Spleen (tissue), 11 donors: ENCODE data around the gene MAP4K4. TPM values are rescaled to one million over a fixed set of nuclear protein-coding genes. Genes with fewer than 3 reads are reported as not detected.

Source experiments
- DNase-seq: peaks from one replicate; pipeline ENCODE4 v3.0.0-alpha.2; 2020
- H3K27ac ChIP-seq, 8 donors: fragments of 200-600 bp; sonication (generic) in 7 of 8; 1 replicate in 4 of 8; 2 replicates in 4 of 8; pipeline versions ENCODE4 v1.5.0 to v1.8.0; 2016 to 2021; ENCODE audit warnings: inconsistent platforms in 4 of 8, mild to moderate bottlenecking in 4 of 8, moderate library complexity in 1 of 8
- H3K27me3 ChIP-seq, 7 donors: fragments of 200-600 bp; sonication (generic) in 6 of 7; replicated peaks in 1 of 7; 1 replicate in 4 of 7; 2 replicates in 3 of 7; pipeline versions ENCODE4 v1.5.0 to v1.8.0; 2016 to 2021; ENCODE audit warnings: inconsistent platforms in 3 of 7, mild to moderate bottlenecking in 1 of 7
- H3K36me3 ChIP-seq, 6 donors: fragments of 200-600 bp; sonication (generic) in 5 of 6; 1 replicate in 4 of 6; 2 replicates in 2 of 6; pipeline versions ENCODE4 v1.5.0 to v1.8.0; 2016 to 2021; ENCODE audit warnings: inconsistent platforms in 2 of 6
- H3K4me1 ChIP-seq, 6 donors: fragments of 200-600 bp; sonication (generic) in 5 of 6; 1 replicate in 3 of 6; 2 replicates in 3 of 6; pipeline versions ENCODE4 v1.5.0 to v1.8.0; 2016 to 2021; ENCODE audit warnings: inconsistent platforms in 3 of 6
- H3K4me3 ChIP-seq, 8 donors: fragments of 200-600 bp; sonication (generic) in 7 of 8; 1 replicate in 4 of 8; 2 replicates in 4 of 8; pipeline versions ENCODE4 v1.5.0 to v1.8.0; 2016 to 2021; ENCODE audit warnings: inconsistent platforms in 4 of 8, mild to moderate bottlenecking in 4 of 8, moderate library complexity in 2 of 8
- H3K9me3 ChIP-seq, 8 donors: fragments of 200-600 bp; sonication (generic) in 7 of 8; 1 replicate in 4 of 8; 2 replicates in 4 of 8; pipeline versions ENCODE4 v1.5.0 to v1.8.0; 2016 to 2021; ENCODE audit warnings: inconsistent platforms in 4 of 8
- CTCF ChIP-seq, 11 experiments: fragments of 200-600 bp in 7 of 11; fragments of 450-650 bp in 4 of 11; sonication (generic) in 4 of 11; IDR thresholded peaks in 8 of 11; conservative IDR thresholded peaks in 3 of 11; 1 replicate in 7 of 11; 2 replicates in 4 of 11; pipeline versions ENCODE4 v1.4.0 to v1.8.0; 2016 to 2021; ENCODE audit warnings: antibody characterized with exemption in 11 of 11, inconsistent platforms in 4 of 11, mild to moderate bottlenecking in 1 of 11
- POLR2A ChIP-seq, 3 donors: fragments of 450-650 bp; IDR thresholded peaks; one replicate each; pipeline ENCODE4 v1.5.1; 2017; ENCODE audit warnings: antibody characterized with exemption in 3 of 3, mild to moderate bottlenecking in 1 of 3
- POLR2AphosphoS5 ChIP-seq, 3 donors: sonication (generic); formaldehyde crosslinking; IDR thresholded peaks; one replicate each; pipeline ENCODE4 v1.5.1; 2017; ENCODE audit warnings: antibody characterized with exemption in 3 of 3
- WGBS, 5 donors: extraction: QIAGEN DNeasy Blood & Tissue Kit in 3 of 5; methylation state at CpG; one replicate each; pipeline versions ENCODE4 v1.1.5 to v1.1.7; 2013 to 2018; 5-methylcytosine and 5-hydroxymethylcytosine counted together
- intact Hi-C: fragments of 100-400 bp; cut with DNase I; formaldehyde crosslinking; loops from one replicate; pipeline ENCODE4 v1.15.0; 2023; ENCODE audit warnings: low total_unique reads
- polyA plus RNA-seq, 3 donors: library from polyadenylated mRNA; stranded (reverse); fragments of 200-250 nt; gene quantifications; one replicate each; pipeline ENCODE4 v1.2.1, GENCODE V29; 2013
- total RNA-seq, 7 donors: library from RNA; depleted of rRNA in 3 of 7; stranded (reverse); fragments of >200 nt in 3 of 7; fragmentation: NEBNext Ultra II Directional in 4 of 7; extraction: Animal tissue kit (Norgen Biotek cat#: 25700) in 4 of 7; gene quantifications; one replicate each; pipeline versions ENCODE4 v1.1.0 to v1.2.1, GENCODE V29; 2016 to 2021
- donor health status: healthy with polysubstance abuse.
- donor health status: DM: no; HTN: no; CAD: no; lungs with moderate emphysema.
- donor health status: DM: no; HTN: no; CAD: no.
- donor health status: Bipolar disorder and iron deficiency.
- donor health status: healthy.
- donor health status: DM: no; HTN: no; CAD: no.
- donor health status: DM: yes; HTN: yes; CAD: no.

The MAP4K4 gene
- total and polyA plus RNA-seq, 10 donors, result 16.7 to 108 (median 71.7) TPM

GRCh38 chr2:101828673-101829334, 131.3 kb downstream of the MAP4K4 start:
- H3K36me3 ChIP-seq, result peaks cover 0 to 89% (median 20%) of the 10 kb centered on the region in 6 donors
- H3K27ac ChIP-seq, result peak overlapping the region in 1 of 8 donors; percentile 37
- TF ChIP-seq POLR2AphosphoS5 (IDR thresholded peaks at IDR 0.05) (no peak), POLR2A (IDR thresholded peaks at IDR 0.05) (no peak), CTCF (IDR thresholded peaks at IDR 0.05 in 8 of 11, conservative IDR thresholded peaks at IDR 0.05 in 3 of 11) (no peak)
- no peaks in the 10 kb centered on the region for H3K27me3 ChIP-seq
- WGBS, 5 donors, result 60 to 72% (median 64%) methylated on average over 7 of the region's 7 CpGs
- H3K9me3 ChIP-seq, result no peaks in the 10 kb centered on the region
- H3K4me1 ChIP-seq, result peaks cover 0 to 65% (median 24%) of the 10 kb centered on the region in 6 donors
- no peak overlapping the region for H3K4me3 ChIP-seq
- intact Hi-C loops, result no loop called here
- no peak for DNase-seq

GRCh38 chr2:101829429-101829828, 131.9 kb downstream of the MAP4K4 start:
- WGBS, 5 donors, result 88 to 94% (median 90%) methylated on average over 3 of the region's 3 CpGs

GRCh38 chr2:101830146-101830545, 132.6 kb downstream of the MAP4K4 start:
- intact Hi-C loops, result loop anchor here (5.0 kb wide), 3 partner anchors 133 to 488 kb away; partner anchors contain the start of gene MAP4K4
- TF ChIP-seq POLR2AphosphoS5 (IDR thresholded peaks at IDR 0.05) (no peak), CTCF (IDR thresholded peaks at IDR 0.05 in 8 of 11, conservative IDR thresholded peaks at IDR 0.05 in 3 of 11) (no peak), POLR2A (IDR thresholded peaks at IDR 0.05) (no peak)
- H3K4me3 ChIP-seq, result no peak overlapping the region
- 68 to 84% (median 77%) methylated on average over 1 of the region's 1 CpG for WGBS, 5 donors
- H3K27me3 ChIP-seq, result no peaks in the 10 kb centered on the region
- DNase-seq, result no peak
- H3K4me1 ChIP-seq, result peaks cover 0 to 61% (median 24%) of the 10 kb centered on the region in 6 donors
- H3K27ac ChIP-seq, result no peak overlapping the region
- peaks cover 0 to 95% (median 29%) of the 10 kb centered on the region in 6 donors for H3K36me3 ChIP-seq
- H3K9me3 ChIP-seq, result no peaks in the 10 kb centered on the region

More at GRCh38 chr2:101829429-101829828, 131.9 kb downstream of the MAP4K4 start:
- intact Hi-C loops, result no loop called here
- Histone ChIP-seq H3K27ac (peak overlapping the region in 1 of 8 donors; percentile 37), H3K36me3 (peaks cover 0 to 95% (median 22%) of the 10 kb centered on the region in 6 donors), H3K4me3 (no peak overlapping the region), H3K9me3 (no peaks in the 10 kb centered on the region), H3K27me3 (no peaks in the 10 kb centered on the region), H3K4me1 (peaks cover 0 to 61% (median 24%) of the 10 kb centered on the region in 6 donors)
- DNase-seq, result no peak
- TF ChIP-seq CTCF (IDR thresholded peaks at IDR 0.05 in 8 of 11, conservative IDR thresholded peaks at IDR 0.05 in 3 of 11) (no peak), POLR2A (IDR thresholded peaks at IDR 0.05) (no peak), POLR2AphosphoS5 (IDR thresholded peaks at IDR 0.05) (no peak)

- no peak overlapping the region for H3K4me3 ChIP-seq
- intact Hi-C loops, result loop anchor here (5.0 kb wide), 3 partner anchors 133 to 488 kb away; partner anchors contain the start of gene MAP4K4
- no peak for DNase-seq
- H3K4me1 ChIP-seq, result peaks cover 0 to 61% (median 24%) of the 10 kb centered on the region in 6 donors
- H3K27me3 ChIP-seq, result no peaks in the 10 kb centered on the region
- peak overlapping the region in 1 of 8 donors; percentile 10 for H3K27ac ChIP-seq
- peaks cover 0 to 95% (median 31%) of the 10 kb centered on the region in 6 donors for H3K36me3 ChIP-seq
- TF ChIP-seq POLR2A (IDR thresholded peaks at IDR 0.05) (no peak), CTCF (IDR thresholded peaks at IDR 0.05 in 8 of 11, conservative IDR thresholded peaks at IDR 0.05 in 3 of 11) (no peak), POLR2AphosphoS5 (IDR thresholded peaks at IDR 0.05) (no peak)
- 79 to 87% (median 83%) methylated on average over 4 to 5 of the region's 5 CpGs for WGBS, 5 donors
- H3K9me3 ChIP-seq, result no peaks in the 10 kb centered on the region
These were observed 133.0 kb downstream of the MAP4K4 start for GRCh38 chr2:101830555-101830954.
